ENCODE results near the gene AFTPH.

DNA sequence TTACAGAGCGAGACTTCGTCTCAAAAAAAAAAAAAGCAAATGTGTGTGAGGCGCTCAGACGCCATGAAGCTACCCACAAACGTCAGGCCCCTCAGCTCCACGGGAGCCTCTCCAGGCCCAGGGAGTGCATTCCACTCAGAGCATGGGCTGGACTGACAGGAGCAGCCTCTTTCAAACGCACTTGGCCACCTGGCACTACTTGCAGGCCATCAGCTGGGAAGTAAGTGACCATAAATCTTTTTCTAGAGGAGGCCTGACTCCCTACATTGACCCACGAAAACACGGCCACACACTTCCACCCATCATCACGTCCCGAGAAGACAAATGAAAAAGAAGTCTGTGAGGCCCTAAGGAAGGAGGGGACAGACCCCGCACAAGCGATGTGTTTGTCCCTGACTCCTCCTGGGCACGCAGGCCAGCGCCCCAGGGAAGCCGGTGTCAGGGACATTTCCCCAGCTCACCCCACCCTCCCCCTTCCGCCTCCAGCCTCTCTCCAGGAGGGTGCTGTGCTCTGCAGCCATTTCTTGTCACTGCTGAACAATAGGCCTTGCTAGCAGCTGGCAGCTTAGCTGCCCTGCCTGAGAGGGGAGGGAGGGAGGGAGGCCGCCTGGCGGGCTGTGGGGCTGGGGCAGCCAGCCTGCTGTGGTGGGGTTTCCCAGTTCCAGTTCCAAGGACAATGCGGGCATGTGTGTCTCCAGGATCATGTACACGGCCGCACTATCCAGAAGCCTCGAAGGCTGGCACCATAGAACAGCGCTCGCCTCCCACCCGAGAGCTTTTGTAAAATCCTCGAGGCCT, 103.0 kb downstream of the AFTPH start:
- TF ChIP-seq, protein P1, sequence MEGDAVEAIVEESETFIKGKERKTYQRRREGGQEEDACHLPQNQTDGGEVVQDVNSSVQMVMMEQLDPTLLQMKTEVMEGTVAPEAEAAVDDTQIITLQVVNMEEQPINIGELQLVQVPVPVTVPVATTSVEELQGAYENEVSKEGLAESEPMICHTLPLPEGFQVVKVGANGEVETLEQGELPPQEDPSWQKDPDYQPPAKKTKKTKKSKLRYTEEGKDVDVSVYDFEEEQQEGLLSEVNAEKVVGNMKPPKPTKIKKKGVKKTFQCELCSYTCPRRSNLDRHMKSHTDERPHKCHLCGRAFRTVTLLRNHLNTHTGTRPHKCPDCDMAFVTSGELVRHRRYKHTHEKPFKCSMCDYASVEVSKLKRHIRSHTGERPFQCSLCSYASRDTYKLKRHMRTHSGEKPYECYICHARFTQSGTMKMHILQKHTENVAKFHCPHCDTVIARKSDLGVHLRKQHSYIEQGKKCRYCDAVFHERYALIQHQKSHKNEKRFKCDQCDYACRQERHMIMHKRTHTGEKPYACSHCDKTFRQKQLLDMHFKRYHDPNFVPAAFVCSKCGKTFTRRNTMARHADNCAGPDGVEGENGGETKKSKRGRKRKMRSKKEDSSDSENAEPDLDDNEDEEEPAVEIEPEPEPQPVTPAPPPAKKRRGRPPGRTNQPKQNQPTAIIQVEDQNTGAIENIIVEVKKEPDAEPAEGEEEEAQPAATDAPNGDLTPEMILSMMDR (IDR thresholded peaks at IDR 0.05): no peak
- TF ChIP-seq POLR2A (IDR thresholded peaks at IDR 0.05): no peak

All from right lobe of liver (tissue), 4 donors.